Hematopoietic multipotent progenitor cell treated with erythropoietin and hydrocortisone succinate and interleukin-3 and kit ligand, for 15 days (in vitro differentiated cells): ENCODE data around the gene MIF4GD.
"Not testable (repeated sequence)": the region's sequence is repeated elsewhere in the genome, so short reads cannot be mapped to it uniquely, and the experiment has no call there.

ENCODE experiments used
- DNase-seq: peaks from one replicate; pipeline ENCODE4 v3.0.0-alpha.2; 2015; ENCODE audit warnings: low spot score

The MIF4GD gene

DNA sequence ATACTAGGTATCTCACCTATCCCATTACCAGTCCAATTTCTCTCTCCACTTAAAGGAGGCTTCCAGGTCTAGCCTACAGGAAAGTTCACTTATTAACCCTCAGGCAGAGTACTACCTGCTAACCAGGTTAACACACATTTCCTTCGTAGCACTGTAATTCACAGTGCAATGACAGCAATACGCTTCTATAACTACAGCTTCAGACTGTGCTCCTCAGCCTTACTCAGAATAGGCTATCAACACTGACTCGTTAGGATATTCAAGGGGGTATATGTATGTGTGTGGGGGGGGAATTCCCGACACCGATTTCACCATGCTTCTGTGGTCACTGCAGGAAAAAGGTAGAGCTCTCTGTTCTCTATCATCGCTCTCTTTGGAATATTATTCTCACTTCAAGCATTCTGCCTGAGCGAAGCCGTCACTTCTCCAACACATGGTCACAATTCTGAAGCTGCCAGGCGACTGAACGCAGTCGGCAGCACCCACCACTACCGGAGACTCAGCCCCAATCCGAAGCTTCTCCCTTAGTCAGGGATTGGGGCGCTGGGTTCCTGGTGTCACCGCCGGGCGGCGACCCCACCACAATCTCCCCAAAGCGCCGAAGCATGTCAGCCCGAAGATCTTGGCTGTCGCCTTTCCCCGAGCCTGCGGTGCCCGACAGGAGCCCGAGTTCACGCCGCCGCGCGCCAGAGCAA lies 10.2 kb downstream of the MIF4GD start:
- peak; percentile 12 for DNase-seq

DNA sequence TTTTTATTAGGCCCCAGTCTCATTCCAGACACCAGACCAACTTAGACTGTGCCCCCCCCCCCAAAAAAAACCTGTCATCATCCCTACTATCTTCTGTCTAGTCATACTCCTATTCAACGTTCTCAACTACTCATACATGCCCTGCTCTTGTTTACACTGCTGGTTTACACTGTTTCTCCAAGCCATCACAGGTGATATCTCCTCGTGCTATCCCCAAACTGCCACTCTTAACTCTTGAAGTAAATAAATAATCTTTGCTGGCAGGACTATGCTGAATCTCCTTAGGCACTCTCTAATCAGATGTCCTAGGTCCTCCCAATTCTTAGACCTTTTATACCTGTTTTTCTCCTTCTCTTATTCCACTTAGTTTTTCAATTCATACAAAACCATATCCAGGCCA lies 13.8 kb downstream of the MIF4GD start:
- not testable (repeated sequence) for DNase-seq

DNA sequence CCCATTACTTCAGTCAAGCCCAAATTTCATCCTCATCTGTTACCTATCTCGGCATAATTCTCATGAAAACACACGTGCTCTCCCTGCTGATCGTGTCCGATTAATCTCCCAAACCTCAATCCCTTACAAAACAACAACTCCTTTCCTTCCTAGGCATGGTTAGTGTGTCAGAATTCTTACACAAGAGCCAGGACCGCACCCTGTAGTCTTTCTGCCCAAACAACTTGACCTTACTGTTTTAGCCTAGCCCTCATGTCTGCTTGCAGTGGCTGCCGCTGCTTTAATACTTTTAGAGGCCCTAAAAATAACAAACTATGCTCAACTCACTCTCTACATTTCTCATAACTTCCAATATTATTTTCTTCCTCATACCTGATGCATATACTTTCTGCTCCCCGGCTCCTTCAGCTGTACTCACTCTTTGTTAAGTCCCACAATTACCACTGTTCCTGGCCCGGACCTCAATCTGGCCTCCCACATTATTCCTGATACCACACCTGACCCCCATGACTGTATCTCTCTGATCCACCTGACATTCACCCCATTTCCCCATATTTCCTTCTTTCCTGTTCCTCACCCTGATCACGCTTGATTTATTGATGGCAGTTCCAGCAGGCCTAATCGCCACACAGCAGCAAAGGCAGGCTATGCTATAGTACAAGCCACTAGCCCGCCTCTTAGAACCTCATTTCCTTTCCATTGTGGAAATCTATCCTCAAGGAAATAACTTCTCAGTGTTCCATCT lies 14.9 kb downstream of the MIF4GD start:
- not testable (repeated sequence) for DNase-seq

DNA sequence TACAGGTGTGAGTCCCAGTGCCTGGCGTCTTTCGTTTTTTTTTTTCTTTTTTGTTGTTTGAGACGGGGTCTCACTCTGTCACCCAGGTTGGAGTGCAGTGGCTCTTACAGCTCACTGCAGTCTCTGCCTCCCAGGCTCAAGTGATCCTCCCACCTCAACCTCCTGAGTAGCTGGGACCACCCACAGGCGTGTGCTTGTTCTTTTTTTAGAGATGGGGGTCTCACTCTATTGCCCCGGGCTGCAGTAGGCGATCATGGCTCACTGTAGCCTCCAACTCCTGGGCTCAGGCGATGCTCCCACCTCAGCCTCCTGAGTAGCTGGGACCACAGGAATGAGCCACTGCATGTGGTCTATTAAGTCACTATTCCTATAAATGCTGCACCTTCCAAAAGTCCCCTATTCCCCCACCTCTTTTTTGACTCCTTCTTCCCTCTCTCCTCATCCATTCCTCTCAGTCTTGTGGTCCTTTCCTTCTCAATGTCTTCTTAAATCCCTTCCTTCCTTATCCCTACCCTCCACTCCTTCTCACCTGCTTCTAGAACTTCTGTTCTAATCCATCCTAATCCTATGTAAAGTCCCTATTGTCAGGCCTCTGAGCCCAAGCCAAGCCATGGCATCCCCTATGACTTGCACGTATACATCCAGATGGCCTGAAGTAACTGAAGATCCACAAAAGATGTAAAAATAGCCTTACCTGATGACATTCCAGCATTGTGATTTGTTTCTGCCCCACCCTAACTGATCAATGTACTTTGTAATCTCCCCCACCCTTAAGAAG lies 18.8 kb downstream of the MIF4GD start:
- DNase-seq = no peak

DNA sequence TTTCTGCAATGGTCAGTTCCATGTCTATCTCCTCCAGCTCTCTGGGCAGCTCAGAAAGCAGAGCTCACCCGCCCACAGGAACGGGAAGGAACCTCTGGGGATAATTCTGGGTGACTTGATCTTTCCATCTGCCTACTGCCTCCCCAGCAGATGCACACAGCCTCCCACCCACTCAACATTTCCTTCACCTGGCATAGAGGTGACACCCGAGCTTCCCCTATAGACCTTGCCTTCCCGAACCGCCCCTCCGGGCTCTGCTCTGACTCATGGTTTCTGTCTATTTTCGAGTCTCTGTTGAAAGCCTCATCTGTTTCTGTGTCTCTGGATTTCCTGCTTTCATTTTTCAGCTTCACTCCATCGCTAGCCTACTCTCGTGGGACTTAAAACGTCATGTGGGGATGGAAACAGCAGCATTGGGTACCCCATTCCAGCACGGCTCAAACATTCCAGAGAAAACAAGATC lies 21.0 kb downstream of the MIF4GD start:
- no peak for DNase-seq

DNA sequence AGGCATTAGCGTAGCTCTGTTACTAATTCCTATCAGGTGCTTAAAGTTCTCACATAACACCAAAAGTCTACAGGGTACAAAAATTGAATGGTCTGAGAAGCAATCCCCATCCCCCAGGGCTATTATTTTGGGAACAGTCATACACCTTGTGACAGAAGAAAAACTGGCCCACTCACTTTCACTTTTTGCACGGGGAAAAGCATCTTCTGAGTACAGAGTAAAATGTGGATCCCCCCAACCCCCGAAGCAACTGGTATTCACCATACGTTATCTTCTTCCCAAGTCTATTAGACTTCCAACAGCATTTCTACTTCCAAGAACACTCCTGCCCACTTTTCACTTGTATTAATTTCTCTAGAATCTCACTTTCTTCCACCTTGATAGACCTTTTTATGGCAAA lies 21.5 kb downstream of the MIF4GD start:
- no peak for DNase-seq

DNA sequence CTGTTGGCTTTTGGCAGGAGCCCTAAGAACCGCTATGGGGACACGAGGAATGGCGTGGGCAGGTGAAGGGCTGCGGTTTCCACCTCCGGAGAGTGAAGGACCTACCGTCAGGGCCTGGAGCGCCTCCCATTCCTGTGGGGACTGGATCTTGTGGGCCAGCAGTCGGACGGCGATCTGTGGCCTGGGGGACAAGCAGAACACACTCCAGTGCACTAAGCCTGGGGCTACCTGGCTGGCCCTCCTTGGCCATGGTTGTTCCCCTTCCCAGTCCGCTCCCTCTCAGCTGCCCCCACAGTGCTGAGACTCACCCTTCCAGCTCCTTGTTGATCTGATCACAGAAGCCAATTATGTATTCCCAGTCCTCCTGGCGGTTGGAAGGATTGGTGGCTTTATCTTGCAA lies 24.6 kb downstream of the MIF4GD start:
- DNase-seq = no peak

DNA sequence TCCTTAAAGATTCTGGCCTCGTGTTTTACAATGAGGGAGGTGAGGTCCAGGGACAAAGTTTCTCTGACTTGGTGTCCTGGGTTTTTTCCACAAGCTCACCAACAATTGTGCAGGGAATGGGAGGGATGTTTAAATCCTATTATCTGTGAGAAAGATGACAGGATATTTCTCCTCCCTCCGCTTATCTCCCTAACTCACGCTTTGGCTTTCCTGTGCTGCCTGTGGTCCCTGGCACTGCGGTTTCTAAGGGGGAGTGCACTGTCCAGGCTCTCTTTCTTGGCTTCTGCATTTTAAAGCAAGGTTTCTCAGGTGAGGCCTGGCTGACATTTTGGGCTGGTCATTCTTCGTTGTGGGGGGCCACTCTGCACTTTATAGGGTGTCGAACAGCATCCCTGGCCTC lies 26.0 kb downstream of the MIF4GD start:
- no peak for DNase-seq

DNA sequence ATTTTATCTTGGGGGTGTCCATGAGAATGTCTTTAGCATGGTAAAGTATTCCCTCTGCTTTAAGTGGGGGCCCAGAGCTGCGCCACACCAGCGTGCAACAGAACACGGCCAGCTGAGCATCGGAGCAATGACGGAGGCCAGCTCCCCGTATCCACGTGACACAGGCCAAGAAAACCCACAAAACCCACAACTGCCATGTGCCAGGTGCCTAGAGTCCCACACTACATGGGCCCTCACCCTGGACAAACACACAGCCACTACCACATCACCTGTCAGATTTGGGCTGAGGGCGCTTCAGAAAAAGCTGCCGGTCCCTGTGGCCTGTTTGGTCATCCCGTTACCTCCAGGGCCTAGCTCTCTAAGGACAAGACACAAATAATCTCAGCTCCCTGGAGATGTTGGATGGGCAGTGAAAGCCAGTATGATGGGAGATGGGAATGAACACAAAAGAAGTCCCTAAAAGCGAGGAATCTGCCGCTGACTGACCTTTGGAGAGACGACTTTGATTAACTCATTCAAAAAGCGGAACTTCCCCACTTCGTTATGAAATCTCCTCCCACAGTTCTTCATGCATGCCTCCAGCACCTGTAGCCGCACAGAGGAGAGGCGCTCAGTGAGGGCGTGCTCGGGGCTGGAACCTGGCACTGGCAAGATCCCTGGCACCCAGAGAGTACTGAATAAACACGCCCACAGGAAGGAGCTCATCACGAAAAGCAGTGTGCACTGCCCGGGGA lies 26.7 kb downstream of the MIF4GD start:
- no peak for DNase-seq

DNA sequence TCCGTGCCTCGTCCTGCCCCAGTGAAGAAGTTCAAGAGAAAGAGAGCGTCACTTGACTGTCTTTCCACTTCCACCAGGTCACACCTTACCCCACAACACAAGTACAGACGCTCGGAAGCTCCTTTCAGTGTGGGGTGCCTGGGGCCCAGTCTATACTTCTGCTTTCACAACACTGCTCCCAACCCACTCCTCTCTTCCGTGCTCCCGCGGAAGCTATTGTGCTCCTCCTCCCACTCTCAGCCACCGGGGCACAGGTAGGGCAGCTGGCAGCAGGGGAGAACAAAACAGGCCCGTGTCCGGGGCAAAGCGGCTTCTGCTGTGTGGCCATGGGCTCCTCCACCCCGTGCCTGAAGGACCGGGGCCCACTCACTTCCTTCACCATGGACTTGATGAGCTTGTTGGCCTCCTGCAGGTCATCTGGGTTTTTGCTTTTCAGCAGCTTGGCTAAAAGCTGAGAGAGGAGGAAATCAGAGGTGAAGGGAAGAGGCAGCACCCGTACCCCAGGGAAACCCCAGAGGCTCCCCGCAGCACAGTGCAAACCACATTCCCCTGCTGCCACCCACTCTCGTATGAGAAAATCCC lies 28.5 kb downstream of the MIF4GD start:
- DNase-seq = no peak

DNA sequence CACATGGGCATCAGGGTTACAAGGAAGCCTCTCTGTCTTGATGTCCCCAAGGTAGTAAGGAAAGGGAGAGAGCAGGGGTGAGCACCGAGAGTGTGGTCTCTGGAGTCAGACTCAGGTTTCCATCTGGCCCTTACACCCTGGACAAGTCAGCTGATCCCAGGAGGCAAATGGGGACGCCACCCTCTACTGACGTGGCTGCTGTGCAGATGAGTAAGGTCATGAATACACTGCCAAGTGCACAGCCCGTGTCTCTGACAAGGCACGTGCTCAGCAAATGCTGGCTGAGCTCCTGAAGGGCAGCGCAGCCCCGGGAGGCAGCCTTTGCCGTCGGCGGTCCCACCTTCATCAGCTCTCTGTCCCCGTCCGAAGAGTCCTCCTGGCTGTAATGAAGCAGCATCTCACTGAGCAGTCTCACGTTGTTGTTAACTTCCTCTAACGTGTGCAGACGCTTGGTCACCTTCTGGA lies 29.0 kb downstream of the MIF4GD start:
- no peak for DNase-seq

DNA sequence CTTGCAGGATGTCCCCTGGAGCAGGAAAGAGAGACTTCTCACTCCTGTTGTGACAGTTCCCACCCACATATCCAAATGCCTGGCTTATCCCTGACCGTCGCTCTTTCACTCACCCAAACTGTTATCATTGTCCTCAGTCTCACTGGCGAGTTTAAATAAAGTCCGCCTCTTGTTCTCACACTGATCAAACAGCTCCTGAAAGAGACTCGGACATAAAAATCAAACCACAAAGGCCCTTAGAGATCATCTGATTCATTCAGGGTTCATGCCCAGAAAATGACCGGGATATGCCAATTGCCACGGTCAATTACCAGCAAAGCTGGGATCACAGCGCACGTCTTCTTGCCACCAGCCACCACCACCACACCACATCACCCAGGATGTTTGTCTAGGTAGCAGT lies 29.5 kb downstream of the MIF4GD start:
- no peak for DNase-seq

DNA sequence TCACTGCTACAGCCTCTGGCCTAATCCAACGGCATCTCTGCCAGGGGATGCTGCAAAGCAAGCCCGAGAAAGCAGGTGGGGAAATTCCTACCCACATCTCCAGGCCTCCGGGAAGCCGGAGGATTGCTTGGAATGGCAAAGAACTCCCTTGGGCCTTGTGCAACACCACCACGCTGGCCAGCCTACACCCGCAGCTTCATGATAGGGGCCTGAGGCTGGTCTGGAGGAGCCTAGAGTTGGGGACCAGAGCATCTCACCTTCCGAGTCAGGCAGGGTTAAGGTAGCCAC lies 29.9 kb downstream of the MIF4GD start:
- DNase-seq = no peak

DNA sequence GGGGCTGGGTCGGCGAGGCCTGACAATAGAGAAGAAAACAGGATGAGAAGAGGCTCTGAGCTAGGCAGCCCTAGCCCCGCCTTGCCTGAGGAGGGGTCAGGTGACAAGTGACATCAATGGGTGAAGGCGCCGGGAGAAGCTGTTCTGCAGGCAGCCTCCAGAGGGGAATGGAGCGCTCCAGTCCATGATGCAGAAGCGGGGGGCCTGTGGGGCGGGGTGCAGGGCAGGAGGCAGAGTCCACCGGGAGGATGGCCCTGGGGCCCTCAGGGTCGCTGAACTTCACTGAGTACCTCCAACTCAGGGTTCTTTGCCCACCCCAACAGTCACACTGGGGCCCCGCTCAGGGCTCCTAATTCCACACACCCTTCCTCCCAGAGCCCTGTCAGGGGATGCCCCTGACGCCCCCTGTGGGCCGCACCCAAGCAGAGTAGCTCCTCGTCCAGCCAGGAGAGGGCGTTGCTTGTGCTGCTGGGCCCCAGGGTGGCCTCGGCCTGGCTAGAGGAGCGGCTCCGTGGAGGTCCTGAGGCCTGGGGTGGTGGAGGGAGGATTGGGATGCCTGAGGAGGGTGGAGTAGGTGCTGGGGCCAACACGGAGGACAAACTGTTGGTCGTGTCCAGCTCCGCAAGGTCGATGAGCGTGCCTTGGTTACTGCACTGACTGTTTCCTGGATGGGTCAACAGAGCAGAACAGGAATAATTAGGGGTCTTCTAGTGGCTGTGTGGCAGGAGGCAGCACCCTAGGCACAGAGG lies 30.5 kb downstream of the MIF4GD start:
- DNase-seq = peak; percentile 34

DNA sequence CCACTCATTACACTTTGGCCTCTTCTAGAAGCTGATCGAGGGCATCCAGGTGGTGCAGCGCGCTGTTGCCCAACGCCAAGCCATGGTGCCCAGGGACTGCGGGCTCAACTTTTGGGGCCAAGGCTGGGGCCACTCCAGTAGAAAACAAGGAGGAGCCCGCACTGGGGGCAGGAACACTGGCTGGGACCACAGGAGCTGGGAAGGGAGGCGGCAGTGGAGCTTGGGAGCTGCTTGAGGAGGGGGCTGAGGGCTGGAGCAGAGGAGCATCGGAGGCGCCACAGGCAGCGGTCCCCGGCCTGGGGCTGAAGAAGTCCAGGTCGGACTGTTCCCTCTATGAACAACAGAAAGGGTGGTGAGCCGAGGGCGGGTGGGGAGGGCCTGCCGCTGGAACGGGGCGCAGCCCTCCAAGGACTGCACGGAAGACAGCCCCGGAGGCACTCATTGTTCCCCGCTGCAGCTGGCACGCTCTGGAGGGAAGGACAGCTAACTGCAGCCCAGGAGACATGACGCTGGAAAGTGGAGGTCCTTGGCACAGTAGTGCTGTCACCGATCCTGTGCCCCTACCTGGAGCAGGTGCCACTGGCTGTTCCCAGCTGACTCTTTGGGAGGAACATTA lies 31.1 kb downstream of the MIF4GD start:
- no peak for DNase-seq

DNA sequence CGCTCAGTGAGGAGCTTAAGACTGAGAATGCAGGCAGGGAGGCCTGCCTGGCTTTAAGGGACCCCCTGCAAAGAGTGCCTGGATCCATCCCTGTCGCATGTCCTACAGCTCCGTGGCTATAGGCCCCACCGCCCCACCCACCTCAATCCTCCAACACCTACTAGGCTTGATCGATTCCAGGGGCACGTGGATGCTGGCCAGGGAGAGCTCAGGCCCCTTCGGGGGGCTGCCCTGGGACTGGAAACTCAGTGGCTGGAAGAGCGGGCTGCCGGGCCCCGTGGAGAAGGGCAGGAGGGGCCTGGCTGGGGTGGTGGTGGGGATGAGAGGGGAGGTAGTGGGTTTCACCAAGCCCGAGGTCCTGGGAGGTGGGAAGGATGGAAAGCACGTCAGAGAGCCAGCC lies 31.8 kb downstream of the MIF4GD start:
- DNase-seq = no peak

DNA sequence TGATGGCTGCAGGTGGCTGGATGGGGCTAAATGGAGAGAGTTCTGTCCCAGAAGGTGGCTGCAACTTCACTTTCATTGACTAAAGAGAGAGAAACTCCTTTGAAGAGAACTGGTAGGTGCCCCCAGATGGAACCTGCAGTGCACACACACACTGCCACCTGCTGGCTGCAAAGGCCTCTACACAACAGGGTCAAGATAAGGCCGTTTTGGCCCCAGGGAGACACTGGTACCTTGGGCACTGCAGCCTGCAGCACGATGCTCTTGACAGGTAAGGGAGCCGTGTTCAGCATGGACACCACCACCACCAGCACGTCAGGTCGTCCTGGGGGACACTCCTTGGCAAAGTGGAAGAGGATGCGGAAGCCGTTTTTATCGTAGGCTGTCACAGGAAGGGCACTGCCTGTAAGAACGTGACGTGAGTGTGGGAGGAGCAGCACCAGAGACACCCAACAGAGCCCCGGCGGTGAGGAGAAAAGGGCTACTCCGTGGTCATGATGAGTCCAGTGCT lies 32.3 kb downstream of the MIF4GD start:
- DNase-seq = peak; percentile 77

DNA sequence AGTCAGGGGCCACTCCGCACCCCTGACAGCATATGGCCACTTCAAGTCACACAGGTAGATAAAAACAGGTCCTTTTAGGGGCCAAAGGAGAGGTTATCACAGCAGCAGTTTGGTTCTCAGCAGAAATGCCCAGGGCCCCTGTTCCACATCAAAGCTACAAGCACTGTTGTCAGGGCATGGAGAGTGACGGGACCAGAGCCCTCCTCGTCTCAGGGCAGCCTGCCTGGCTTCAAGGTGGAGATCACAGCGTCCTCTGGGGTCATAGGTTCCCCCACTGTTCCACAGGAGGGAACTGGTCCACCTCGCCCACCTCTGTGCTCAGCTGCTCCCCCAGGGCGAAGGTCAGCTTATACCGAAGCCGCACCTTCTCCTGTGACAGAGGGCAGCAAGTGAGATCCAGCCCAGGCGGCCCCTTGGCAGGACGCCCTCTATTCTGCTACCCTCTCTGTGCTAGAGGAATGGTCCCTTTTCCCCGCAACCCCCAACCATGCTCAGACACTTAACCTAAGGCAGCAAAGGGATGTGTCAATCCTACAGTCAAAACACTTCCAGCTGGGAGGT lies 32.9 kb downstream of the MIF4GD start:
- no peak for DNase-seq

DNA sequence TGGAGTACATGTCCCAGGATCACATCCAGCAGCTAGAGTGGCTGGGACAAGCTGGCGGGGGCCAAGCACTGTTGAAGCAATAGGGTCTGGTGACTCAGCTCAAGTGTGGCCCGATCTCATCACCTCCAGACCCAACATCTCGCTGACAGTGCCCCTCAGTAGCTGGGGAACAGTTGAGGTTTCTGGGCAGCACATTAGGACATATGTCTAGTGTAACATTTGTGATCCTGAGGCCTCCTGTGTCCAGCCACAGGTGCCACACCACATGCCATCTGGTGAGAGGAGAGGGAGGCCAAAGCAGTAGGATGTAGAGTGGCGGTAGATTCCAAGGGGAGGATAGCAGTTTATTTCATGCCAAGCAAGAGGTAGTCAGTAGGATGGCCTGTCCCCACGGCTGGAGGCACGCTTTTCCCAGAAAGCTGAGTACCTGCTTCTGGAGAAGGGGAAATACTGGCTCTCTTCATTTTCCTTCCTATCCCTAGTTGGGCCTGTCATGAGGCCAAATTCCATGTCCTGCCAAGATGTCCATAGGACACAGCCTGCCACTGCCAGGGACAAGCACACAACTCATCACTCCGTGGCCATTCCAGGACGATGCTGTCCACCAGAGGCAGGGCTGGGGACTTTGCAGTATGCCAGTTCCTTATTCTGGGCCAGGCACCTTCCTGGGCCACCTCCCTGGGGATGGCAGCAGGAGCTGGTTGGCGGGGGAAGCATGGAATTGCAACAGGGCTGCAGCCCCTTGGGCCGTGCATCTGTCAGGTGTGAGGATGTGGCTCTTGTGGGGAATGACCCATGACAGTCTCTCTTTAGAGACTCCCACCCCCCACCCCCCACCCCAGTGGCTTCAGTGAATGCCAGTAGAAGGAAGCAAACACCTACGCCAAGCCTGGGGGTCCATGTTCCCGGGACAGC lies 33.7 kb downstream of the MIF4GD start:
- DNase-seq = no peak
